GM18519 (cell line): ENCODE measurements around the gene B4GALT1.
"Not testable (repeated sequence)": the region's sequence is repeated elsewhere in the genome, so short reads cannot be mapped to it uniquely, and the experiment has no call there.

Experiments used
- ATAC-seq: cut with Tn5 transposase; IDR thresholded peaks from one replicate; pipeline ENCODE4 v1.9.1; 2021; ENCODE audit warnings: mild to moderate bottlenecking, moderate library complexity; ENCODE audit not compliant: unreplicated experiment, low FRiP score

B4GALT1 gene

DNA sequence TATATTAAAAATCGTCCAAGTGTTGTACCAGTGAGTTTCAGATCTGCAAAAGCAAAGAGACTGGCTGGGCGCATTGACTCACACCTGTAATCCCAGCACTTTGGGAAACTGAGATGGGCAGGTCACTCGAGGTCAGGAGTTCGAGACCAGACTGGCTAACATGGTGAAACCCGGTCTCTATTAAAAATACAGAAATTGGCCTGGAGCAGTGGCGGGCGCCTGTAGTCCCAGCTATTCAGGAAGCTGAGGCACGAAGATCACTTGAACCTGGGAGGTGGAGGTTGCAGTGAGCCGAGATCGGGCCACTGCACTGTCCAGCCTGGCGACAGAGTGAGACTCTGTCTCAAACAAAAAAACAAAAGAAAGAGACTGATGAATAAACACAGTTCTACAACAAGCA lies 18.3 kb upstream of the B4GALT1 start:
- no peak for ATAC-seq

DNA sequence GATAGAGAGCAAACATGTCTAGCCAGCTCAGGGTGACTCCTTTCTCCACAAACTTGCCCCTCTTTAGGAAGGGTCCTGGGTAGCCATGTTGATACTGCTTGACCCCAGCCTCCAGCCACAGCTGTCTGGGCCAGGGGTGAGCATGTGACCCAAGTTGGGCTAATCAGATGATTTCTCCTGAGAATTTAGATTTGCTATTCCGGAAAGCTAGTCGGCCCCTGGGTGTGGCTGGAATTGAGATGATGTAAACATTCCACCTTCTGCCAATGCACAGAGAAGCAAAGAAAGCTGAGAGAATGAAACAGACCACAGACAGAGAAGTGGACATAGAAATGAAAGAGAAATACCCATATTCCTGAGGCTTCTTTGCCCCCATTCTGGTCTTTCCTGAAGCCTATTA lies 17.8 kb upstream of the B4GALT1 start:
- ATAC-seq = no peak

DNA sequence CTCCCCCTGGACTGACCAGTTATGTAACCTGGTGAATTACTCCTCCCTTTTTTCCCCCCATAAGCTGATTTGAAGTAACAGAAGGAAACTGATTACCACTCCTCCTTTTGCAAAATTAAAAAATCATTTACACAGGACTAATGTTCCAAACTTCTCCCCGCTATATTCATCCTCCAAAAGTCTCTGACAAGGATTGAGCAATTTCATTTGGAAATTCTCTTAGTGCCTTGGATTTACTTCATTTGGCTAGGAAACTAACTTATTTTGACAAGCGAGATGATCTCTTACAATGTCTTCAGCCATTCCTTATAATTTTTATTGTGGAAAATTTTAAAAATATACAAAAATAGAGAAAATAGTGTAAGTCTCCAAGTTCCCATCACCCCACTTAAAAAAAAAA lies 15.4 kb upstream of the B4GALT1 start:
- no peak for ATAC-seq

DNA sequence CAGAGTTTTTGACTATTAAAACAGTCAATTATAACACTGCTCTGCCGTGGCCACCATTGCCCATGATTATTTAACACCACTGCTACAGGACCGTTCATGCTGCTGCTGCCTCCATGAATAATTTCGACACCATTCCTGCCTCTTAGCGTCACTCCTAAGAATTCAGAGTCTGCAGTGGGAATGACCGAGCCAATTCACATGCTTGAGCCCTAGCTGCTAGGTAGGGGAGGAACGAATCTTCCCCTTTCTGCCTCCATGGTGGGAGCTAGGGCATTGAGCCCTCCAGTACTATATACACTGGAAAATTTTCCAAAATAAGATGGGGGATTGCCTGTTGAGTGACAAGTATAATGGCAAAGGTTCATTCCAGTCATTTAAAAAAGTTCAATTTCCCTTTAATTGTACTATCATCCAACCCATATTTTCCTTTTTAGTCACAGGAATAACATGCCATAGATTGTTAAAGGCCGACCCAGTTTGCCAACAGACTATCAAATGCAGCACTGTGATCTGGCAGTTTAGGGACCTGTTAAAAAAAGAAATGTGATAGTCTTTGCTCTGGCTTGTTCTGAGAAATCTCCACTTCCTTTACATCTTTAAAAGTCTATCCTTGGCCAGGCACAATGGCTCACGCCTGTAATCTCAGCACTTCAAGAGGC lies 13.5 kb upstream of the B4GALT1 start:
- ATAC-seq = no peak

DNA sequence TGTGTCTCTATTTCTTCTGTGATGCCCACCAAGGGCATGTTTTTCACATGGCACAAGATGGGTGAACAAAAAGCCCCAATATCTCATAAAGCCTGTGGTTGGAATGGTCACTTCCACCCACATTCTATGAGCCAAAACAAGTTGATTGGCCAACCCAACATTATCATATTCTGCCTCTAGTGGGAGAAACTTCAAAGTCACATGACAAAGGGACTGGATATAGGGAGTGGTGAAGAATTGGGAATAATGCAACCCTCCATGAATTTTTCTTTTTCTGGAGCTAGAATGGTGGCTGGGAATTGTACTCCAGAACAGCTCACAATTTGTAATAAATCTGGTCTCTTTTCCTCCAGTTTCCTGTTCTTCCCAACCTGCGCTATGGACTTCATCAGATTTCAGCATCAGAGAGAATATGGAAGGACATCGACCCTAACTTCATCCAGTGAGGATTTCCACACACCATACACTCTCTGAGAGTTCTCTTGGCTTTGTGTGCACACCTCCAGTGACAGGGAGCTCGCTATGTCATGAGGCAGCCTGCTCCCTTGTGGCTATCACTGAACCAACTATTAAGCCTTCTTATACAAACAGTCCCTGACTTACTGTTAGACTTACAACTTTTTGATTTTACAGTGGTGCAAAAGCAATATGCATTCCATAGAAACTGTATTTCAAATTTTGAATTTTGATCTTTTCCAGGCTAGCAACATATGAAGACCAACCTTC lies 12.0 kb upstream of the B4GALT1 start:
- no peak for ATAC-seq

DNA sequence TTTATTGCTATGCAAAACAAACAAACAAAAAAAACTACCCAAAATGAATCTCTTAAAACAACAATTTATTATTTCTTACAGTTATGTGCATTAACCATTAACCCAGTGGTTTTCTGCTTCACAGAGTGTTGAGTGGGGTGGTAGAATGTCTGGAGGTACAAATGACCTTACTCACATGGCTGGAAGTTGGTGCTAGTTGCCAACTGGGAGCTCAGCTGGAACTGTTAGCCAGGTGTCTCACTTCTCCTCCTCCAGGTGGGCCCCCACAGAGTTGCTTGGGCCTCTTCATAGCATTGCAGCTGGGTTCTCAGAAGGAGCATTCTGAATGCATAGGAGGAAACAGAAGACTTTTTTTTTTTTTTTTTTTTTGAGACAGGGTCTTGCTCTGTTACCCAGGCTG lies 10.5 kb upstream of the B4GALT1 start:
- no peak for ATAC-seq

DNA sequence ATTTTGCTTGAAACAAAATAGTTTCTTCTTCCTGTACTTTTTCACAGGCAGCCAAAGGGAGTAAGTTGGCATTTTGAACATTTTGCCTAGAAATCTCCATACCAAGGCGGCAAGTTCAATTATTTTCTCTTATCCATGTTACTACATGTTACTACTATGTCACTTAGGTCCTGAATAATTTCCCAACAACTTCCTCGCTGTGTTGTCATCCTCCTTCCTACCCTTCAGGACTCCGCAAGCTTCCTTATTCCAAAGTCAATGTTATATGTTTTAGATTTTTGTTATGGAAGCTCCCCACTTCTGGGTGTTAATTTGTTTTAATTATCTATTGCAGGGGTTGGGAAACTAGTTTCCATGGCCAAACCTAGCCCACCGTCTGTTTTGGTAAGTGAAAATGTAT lies 9.9 kb upstream of the B4GALT1 start:
- ATAC-seq = no peak

DNA sequence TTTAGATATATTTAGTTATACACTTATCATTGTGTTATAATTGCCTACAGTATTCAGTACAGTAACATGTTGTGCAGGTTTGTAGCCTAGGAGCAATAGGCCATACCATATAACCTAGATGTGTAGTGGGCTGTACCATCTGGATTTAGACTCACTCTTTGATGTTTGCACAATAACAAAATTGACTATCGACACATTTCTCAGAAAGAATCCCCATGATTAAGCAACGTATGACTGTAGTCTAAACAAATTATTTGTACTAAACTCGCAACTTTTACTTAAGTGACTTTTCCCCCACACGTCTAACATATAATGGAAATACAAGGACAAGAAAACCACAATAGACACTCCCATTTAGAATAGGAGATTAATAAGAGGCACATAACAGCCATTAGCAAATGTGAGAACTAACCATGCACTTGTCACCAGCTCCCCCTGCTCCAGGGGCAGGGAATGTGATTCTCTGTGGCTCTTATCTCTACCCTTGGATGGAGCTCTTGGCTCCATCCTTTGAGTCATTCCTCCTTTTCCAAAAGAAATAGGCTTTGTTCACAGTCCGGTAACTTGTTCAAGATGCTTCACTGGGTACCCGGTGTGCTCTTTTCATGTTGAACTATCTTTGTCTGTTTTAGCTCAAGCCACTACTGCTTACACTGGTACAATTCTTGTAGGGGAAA lies 8.7 kb upstream of the B4GALT1 start:
- no peak for ATAC-seq

DNA sequence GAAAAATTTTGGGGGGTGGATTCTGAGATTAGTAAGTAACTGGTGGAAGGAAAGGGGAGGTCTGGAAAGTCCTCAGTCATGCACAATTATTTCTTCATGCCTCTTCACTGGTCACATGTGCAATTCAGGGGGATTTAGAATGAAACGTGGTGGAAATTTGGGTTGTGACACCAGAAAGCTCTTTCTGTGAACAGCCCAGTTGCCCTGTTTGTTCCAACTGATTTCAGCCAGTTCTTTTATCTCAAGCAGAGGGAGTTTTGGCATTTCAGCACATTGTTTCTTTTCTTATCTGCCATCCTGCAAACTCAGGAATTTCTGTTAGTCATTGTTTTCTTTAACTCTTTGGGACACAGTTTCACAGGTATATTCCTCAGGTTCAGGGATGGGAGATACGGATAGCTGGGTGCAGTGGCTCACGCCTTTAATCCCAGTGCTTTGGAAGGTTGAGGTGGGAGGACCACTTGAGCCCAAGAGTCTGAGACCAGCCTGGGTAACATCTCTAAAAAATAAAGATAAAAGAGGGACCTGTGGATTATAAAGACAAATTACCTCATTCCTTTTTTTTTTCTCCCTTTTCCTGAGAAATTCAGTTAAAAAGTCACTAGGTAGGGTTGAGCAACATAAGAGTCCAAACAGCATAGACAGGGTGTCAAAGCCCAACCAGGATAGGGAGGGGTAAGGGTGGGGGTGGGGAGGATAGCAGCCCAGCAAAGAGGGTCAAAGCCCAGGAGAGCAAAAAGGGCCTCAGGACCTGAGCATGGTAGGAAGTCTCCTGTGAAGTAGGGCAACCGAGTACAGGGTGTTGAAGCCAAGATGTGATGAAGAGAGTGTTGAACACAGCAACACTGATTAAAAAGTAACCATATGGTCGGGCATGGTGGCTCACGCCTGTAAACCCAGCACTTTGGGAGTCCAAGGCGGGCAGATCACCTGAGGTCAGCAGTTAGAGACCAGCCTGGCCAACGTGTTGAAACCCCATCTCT lies 5.4 kb upstream of the B4GALT1 start:
- ATAC-seq = no peak

DNA sequence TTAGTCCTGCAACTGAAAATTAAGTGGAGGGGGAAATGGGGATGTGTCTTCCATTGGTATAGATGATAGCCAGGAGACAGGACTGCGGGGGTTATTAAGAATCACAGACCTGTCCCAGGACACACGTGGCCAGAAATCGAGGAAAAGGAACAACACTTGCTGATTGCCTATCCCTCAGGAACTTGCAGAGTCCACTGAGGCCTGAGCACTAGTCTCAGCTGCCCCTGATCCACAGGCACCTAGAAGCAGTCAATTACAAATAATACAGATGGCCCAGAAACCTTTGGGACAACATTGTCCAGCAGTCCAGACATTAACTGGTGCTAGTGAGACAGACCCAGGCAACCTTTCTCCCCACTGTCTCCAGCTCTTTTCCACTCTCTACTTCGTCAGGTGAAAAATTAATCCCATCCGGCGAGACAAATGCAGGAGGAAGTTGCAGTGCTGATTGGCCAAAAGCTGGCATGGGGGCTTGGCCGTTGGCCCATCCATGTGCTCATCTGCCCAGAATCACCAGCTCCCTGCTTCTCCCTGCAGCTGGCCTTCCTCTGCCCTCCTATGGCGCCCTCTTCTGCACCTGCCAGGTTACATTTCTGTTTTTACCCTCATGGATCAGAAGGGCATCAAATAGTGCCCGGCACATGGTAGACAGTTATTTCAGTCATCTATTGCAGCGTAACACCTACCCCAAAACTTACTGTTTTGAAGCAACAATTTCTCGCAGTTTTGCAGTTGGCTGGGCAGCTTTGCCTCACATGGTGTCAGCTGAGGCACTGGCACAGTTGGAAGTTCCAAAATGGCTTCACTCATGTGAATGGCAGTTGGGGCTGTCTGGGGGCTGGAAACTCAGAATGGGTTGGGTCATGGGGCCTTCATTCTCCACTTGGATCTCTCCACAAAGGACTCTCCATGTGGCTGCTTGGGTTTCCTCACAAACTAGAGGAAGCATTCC lies 3.6 kb upstream of the B4GALT1 start:
- no peak for ATAC-seq

DNA sequence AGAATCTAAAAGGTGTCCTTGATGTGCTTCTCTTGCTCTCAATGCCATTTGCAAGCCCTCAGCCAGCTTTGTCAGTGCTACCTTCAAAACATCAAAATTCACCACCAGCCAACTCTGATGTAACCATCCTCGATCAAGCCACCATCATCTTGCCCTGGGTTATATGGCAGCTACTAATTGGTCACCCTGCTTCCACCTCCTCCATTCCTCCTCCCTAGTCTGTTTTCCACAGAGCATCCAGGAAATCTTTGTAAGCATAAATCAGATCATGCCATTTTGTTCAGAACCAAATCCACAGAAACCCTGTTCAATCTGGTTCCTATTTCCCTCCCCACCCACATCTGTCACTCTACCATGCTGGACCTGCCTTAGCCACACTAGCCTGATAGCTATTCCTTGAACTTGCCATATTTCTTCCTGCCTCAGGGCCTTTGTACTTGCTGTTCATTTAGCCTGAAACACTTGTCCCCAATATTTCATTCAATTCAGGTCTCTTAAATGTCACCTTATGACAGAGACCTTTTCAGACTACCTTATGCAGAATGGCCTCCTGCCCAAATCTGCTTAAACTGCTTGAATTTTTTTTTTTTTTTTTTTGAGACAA lies 1.9 kb upstream of the B4GALT1 start:
- ATAC-seq = no peak

DNA sequence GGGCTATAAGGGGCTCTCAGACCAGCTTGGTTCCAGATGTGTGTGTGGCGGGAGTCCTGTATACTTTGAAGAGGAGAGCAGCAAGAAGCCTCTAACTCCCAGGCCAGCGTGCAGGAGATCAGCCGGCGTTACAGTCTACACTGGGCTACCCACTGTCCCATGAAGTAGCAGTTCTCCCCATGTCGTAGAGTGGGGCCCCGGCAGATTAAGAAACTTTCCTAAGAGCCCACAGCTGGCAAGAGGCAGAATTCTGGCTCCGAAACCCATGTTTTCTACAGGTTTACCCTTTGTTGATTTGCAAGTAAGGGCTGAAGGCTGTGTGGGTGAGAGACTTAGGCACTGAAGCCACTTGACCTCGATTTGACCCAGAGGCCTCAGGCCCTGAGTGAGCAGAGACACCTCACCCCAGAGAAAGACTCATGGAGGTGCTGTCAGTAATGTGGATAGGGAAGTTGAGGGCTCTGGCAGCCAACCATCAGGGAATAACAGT lies 881 bp upstream of the B4GALT1 start:
- ATAC-seq = no peak

DNA sequence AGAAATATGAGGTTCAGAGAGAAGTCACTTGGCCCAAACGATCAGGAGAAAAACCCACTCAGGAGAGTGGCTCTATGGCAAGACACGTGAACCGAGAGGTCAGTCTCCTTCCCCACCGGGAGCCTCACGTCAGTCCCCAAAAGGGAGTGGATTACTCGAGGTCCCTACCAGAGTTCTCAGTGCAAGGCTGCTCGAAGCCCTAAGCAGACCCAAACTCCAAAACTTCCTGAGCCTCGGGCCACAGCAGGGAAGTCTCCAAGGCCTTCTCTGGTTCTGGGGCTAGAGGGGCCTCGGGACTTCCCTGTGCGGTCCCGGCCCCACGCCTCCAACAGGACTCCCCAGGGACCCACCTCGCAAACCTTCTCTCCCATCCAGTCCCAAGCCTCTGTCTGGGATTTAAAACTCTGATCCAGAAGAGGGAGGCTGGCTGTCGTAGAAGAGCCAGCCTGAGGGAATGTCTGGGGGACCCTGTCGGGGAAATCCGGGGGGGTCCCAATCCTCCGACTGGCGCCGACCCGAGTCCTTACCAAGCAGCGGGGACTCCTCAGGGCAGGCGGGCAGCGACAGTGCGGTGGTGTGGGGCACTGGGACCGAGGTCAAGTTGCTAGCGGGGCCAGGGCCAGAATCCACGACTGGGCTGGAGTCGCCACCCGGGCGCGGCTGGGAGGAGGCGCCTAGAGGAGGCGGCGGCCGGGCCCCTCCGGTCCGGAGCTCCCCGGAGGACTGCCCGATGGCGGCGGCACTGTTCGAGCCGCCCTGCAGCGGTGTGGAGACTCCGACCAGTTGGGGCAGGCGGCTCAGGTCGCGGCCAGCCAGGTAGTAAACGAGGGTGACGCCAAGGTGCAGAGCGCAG lies 679 bp downstream of the B4GALT1 start:
- no peak for ATAC-seq

DNA sequence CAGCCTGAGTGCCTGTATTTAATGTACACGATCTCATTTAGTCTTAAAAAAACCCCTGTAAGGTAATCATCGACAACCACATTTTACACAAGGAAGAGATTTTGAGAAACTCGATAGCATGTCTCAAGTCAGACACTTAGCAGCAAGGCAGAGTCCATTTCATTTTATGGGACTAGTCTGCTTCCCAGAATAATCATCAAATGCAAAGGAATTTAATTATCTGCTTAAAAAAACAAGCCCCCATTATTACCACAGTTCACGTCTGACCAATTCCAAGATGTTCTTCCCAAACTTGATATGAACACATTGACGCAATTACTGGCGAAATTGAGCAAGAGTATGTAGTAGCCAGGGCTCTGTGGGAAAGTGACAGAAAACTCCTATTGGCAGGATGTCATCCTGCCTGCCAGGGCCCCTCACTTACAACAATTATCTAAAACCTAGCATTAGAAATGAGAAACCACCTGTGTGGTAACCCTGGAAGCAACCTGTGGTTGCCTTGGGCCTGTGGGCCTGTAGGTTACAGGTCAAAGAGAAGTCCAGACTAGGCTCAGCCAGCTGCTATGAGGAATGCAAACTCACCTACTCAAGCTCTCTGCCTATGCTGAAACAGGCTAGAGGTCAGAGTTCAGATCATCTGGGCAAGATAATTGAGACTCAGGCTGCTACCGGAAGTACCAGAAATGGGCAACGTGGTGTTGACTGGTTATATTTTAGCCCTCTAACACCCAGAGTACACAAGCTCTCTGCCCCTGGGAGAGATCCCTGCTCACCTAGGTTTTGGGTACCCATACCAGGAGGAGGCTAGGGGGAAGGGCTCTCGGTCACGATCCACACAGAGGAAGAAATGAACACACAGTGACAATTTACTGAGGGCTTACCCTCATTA lies 1.6 kb downstream of the B4GALT1 start:
- ATAC-seq = peak; percentile 17

DNA sequence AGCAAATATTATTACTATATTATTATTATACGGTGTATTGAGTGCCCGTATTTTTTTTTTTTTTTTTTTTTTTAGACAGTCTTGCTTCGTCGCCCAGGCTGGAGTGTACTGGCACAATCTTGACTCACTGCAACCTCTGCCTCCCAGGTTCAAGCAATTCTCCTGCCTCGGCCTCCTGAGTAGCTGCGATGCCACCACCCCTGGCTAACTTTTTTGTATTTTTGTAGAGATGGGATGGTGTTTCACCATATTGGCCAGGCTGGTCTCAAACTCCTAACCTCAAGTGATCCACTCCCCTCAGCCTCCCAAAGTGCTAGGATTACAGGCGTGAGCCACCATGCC lies 2.2 kb downstream of the B4GALT1 start:
- not testable (repeated sequence) for ATAC-seq

DNA sequence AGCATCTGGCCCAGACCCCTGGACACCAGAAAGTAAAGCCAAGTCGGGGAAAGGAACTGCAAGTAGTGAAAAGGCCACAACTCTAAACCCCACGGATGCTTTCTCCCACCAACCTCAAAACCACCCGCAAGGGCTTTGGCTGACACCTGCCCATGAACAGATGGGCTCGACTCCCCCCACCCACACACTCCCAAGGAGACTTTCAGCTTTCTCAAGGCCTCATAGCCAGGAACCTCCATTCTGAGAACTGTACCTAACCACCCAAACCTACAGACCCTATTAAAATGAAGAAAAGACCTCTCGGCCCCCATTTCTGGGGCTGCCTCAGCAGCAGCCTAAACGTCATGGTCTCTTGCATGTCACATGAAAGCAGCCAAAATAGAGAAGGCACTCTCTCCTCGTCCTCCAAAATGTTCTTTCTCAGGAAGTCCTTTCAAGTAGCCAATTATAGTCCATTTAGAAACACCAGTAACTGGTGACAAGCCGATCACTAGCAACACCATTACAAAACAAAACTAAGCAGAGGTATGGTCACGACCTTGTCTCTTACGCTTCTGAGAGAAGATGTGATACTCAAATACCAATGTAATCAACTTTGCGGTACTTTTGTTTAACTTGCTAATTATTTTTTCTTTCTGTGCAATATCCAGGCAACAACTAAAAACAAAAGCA lies 2.9 kb downstream of the B4GALT1 start:
- ATAC-seq = peak; percentile 33
